ENCODE results near the gene SPATA19. TPM values are rescaled to one million over a fixed set of nuclear protein-coding genes. Genes with fewer than 3 reads are reported as not detected.

Gene SPATA19
- total and polyA plus RNA-seq, 2 donors, result 0.05 TPM; not detected in 1

GRCh38 chr11:133814588-133815100, 30.7 kb downstream of the SPATA19 start:
- Histone ChIP-seq H3K27ac (ENCODE audit: low read depth in 1 of 2, low read length in 1 of 2) (no peak overlapping the region), H3K4me3 (ENCODE audit: low read length in 2 of 2) (no peak overlapping the region), H3K36me3 (ENCODE audit: control insufficient read depth in 2 of 2, insufficient read depth in 2 of 2, low read length in 1 of 2) (no peaks in the 10 kb centered on the region), H3K4me1 (ENCODE audit: control insufficient read depth in 2 of 2, insufficient read depth in 2 of 2, low read length in 2 of 2) (no peaks in the 10 kb centered on the region), H3K9me3 (ENCODE audit: control insufficient read depth in 2 of 2, insufficient read depth in 1 of 2, low read length in 1 of 2) (no peaks in the 10 kb centered on the region), H3K27me3 (ENCODE audit: control insufficient read depth in 2 of 2, insufficient read depth in 1 of 2, low read length in 1 of 2) (peaks cover 0 to 4% of the 10 kb centered on the region in 2 donors)
- DNase-seq (ENCODE audit: low read depth in 6 of 9, low spot score in 9 of 9), result no peak
- 91% methylated on average over 8 of the region's 8 CpGs for WGBS

- H3K27me3 ChIP-seq (ENCODE audit: control insufficient read depth in 2 of 2, insufficient read depth in 1 of 2, low read length in 1 of 2), result peaks cover 0 to 13% of the 10 kb centered on the region in 2 donors
- DNase-seq (ENCODE audit: low read depth in 6 of 9, low spot score in 9 of 9), result no peak
These were observed 33.2 kb downstream of the SPATA19 start for GRCh38 chr11:133811850-133812685.

GRCh38 chr11:133810766-133811165, 34.5 kb downstream of the SPATA19 start:
- H3K4me1 ChIP-seq (ENCODE audit: control insufficient read depth in 2 of 2, insufficient read depth in 2 of 2, low read length in 2 of 2), result no peaks in the 10 kb centered on the region
- DNase-seq (ENCODE audit: low read depth in 6 of 9, low spot score in 9 of 9), result no peak
- 95% methylated on average over 7 of the region's 7 CpGs for WGBS
- no peaks in the 10 kb centered on the region for H3K9me3 ChIP-seq (ENCODE audit: control insufficient read depth in 2 of 2, insufficient read depth in 1 of 2, low read length in 1 of 2)
- H3K27me3 ChIP-seq (ENCODE audit: control insufficient read depth in 2 of 2, insufficient read depth in 1 of 2, low read length in 1 of 2), result peaks cover 0 to 13% of the 10 kb centered on the region in 2 donors
- H3K4me3 ChIP-seq (ENCODE audit: low read length in 2 of 2), result no peak overlapping the region
- no peak overlapping the region for H3K27ac ChIP-seq (ENCODE audit: low read depth in 1 of 2, low read length in 1 of 2)
- no peaks in the 10 kb centered on the region for H3K36me3 ChIP-seq (ENCODE audit: control insufficient read depth in 2 of 2, insufficient read depth in 2 of 2, low read length in 1 of 2)

More at GRCh38 chr11:133811850-133812685, 33.2 kb downstream of the SPATA19 start:
- no peaks in the 10 kb centered on the region for H3K36me3 ChIP-seq (ENCODE audit: control insufficient read depth in 2 of 2, insufficient read depth in 2 of 2, low read length in 1 of 2)
- no peak overlapping the region for H3K4me3 ChIP-seq (ENCODE audit: low read length in 2 of 2)
- H3K27ac ChIP-seq (ENCODE audit: low read depth in 1 of 2, low read length in 1 of 2), result no peak overlapping the region
- H3K9me3 ChIP-seq (ENCODE audit: control insufficient read depth in 2 of 2, insufficient read depth in 1 of 2, low read length in 1 of 2), result no peaks in the 10 kb centered on the region
- H3K4me1 ChIP-seq (ENCODE audit: control insufficient read depth in 2 of 2, insufficient read depth in 2 of 2, low read length in 2 of 2), result no peaks in the 10 kb centered on the region
- 77% methylated on average over 10 of the region's 10 CpGs for WGBS

- peaks cover 0 to 13% of the 10 kb centered on the region in 2 donors for H3K27me3 ChIP-seq (ENCODE audit: control insufficient read depth in 2 of 2, insufficient read depth in 1 of 2, low read length in 1 of 2)
- H3K36me3 ChIP-seq (ENCODE audit: control insufficient read depth in 2 of 2, insufficient read depth in 2 of 2, low read length in 1 of 2), result no peaks in the 10 kb centered on the region
- H3K4me1 ChIP-seq (ENCODE audit: control insufficient read depth in 2 of 2, insufficient read depth in 2 of 2, low read length in 2 of 2), result no peaks in the 10 kb centered on the region
- no peak overlapping the region for H3K4me3 ChIP-seq (ENCODE audit: low read length in 2 of 2)
- no peaks in the 10 kb centered on the region for H3K9me3 ChIP-seq (ENCODE audit: control insufficient read depth in 2 of 2, insufficient read depth in 1 of 2, low read length in 1 of 2)
- DNase-seq (ENCODE audit: low read depth in 6 of 9, low spot score in 9 of 9), result peak in 1 of 9 donors; percentile 3
- H3K27ac ChIP-seq (ENCODE audit: low read depth in 1 of 2, low read length in 1 of 2), result no peak overlapping the region
- WGBS, result 69% methylated on average over 23 of the region's 23 CpGs
These were observed 35.5 kb downstream of the SPATA19 start for GRCh38 chr11:133809569-133810491.

DNA sequence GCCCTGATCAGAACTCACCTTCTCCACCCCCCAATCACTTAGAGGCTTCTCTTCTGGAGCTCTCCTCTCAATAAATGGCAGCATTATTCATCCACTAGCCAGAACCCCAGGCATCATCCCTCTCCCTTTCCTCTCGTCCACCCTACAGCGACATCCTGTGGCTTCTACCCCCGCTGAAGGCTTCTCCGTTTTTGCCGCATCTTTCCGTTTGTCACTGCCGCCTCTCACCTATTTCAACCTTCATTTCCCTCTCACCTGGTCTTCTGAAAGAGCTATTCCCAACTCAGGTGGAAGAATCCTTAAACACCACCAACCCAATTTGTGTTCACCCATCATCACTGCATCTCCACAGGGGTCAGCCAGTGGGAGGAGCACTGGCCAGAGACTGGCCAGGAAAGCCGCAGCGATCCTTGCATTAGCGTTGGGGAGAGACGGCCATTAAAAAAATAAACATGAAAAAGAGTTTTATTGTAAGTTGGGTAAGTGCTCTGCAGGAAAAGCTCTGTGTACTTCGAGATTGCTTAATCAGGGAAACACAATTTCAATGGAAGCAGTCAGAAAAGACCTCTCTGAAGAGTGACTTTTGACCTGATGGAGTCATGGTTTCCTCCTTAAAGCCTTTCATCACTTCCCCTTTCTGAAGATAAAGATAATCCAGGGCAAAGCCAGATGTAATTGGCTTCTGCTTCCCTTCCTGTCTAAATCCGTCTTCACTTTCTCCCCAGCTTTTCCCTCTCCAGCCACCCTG, 36.7 kb downstream of the SPATA19 start:
- H3K9me3 ChIP-seq (ENCODE audit: control insufficient read depth in 2 of 2, insufficient read depth in 1 of 2, low read length in 1 of 2), result no peaks in the 10 kb centered on the region
- H3K27me3 ChIP-seq (ENCODE audit: control insufficient read depth in 2 of 2, insufficient read depth in 1 of 2, low read length in 1 of 2), result peaks cover 0 to 13% of the 10 kb centered on the region in 2 donors
- H3K36me3 ChIP-seq (ENCODE audit: control insufficient read depth in 2 of 2, insufficient read depth in 2 of 2, low read length in 1 of 2), result no peaks in the 10 kb centered on the region
- no peak overlapping the region for H3K27ac ChIP-seq (ENCODE audit: low read depth in 1 of 2, low read length in 1 of 2)
- WGBS, result 55% methylated on average over 13 of the region's 13 CpGs
- H3K4me1 ChIP-seq (ENCODE audit: control insufficient read depth in 2 of 2, insufficient read depth in 2 of 2, low read length in 2 of 2), result no peaks in the 10 kb centered on the region
- H3K4me3 ChIP-seq (ENCODE audit: low read length in 2 of 2), result no peak overlapping the region
- no peak for DNase-seq (ENCODE audit: low read depth in 6 of 9, low spot score in 9 of 9)

DNA sequence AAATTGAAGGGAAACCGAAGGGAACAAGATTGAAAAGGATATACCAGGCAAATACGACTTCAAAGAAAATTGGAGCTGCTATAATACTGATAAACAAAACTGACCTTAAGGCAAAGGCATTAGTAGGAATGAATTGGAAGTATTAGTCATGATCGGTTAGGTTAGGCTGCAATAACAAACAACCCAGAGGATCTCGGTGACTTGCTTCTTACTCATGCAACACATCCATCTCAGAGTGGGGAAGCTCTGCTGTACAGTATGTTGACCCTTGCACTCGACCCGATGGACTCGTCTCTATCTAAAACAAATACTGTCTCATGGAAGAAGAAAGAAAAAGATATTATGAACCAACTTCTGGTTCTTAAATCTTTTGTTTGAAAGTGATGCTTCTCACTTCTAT, 42.3 kb downstream of the SPATA19 start:
- Histone ChIP-seq H3K36me3 (ENCODE audit: control insufficient read depth in 2 of 2, insufficient read depth in 2 of 2, low read length in 1 of 2) (no peaks in the 10 kb centered on the region), H3K27me3 (ENCODE audit: control insufficient read depth in 2 of 2, insufficient read depth in 1 of 2, low read length in 1 of 2) (no peaks in the 10 kb centered on the region), H3K4me3 (ENCODE audit: low read length in 2 of 2) (no peak overlapping the region), H3K4me1 (ENCODE audit: control insufficient read depth in 2 of 2, insufficient read depth in 2 of 2, low read length in 2 of 2) (no peaks in the 10 kb centered on the region), H3K9me3 (ENCODE audit: control insufficient read depth in 2 of 2, insufficient read depth in 1 of 2, low read length in 1 of 2) (no peaks in the 10 kb centered on the region), H3K27ac (ENCODE audit: low read depth in 1 of 2, low read length in 1 of 2) (no peak overlapping the region)
- 93% methylated on average over 7 of the region's 7 CpGs for WGBS
- no peak for DNase-seq (ENCODE audit: low read depth in 6 of 9, low spot score in 9 of 9)

GRCh38 chr11:133801356-133801755, 44.0 kb downstream of the SPATA19 start:
- no peak overlapping the region for H3K27ac ChIP-seq (ENCODE audit: low read depth in 1 of 2, low read length in 1 of 2)
- H3K27me3 ChIP-seq (ENCODE audit: control insufficient read depth in 2 of 2, insufficient read depth in 1 of 2, low read length in 1 of 2), result no peaks in the 10 kb centered on the region
- H3K4me1 ChIP-seq (ENCODE audit: control insufficient read depth in 2 of 2, insufficient read depth in 2 of 2, low read length in 2 of 2), result no peaks in the 10 kb centered on the region
- DNase-seq (ENCODE audit: low read depth in 6 of 9, low spot score in 9 of 9), result no peak
- H3K9me3 ChIP-seq (ENCODE audit: control insufficient read depth in 2 of 2, insufficient read depth in 1 of 2, low read length in 1 of 2), result no peaks in the 10 kb centered on the region
- no peak overlapping the region for H3K4me3 ChIP-seq (ENCODE audit: low read length in 2 of 2)
- no peaks in the 10 kb centered on the region for H3K36me3 ChIP-seq (ENCODE audit: control insufficient read depth in 2 of 2, insufficient read depth in 2 of 2, low read length in 1 of 2)
- 89% methylated on average over 4 of the region's 4 CpGs for WGBS

- Histone ChIP-seq H3K4me3 (ENCODE audit: low read length in 2 of 2) (no peak overlapping the region), H3K27ac (ENCODE audit: low read depth in 1 of 2, low read length in 1 of 2) (no peak overlapping the region), H3K9me3 (ENCODE audit: control insufficient read depth in 2 of 2, insufficient read depth in 1 of 2, low read length in 1 of 2) (no peaks in the 10 kb centered on the region), H3K4me1 (ENCODE audit: control insufficient read depth in 2 of 2, insufficient read depth in 2 of 2, low read length in 2 of 2) (no peaks in the 10 kb centered on the region), H3K36me3 (ENCODE audit: control insufficient read depth in 2 of 2, insufficient read depth in 2 of 2, low read length in 1 of 2) (no peaks in the 10 kb centered on the region), H3K27me3 (ENCODE audit: control insufficient read depth in 2 of 2, insufficient read depth in 1 of 2, low read length in 1 of 2) (no peaks in the 10 kb centered on the region)
- 96% methylated on average over 8 of the region's 8 CpGs for WGBS
- DNase-seq (ENCODE audit: low read depth in 6 of 9, low spot score in 9 of 9), result no peak
These were observed 44.6 kb downstream of the SPATA19 start for GRCh38 chr11:133800666-133801065.
